HG03460 (cell line): ENCODE results near the gene IMP4.

Experiments
- ATAC-seq: cut with Tn5 transposase; IDR thresholded peaks from one replicate; pipeline ENCODE4 v1.9.1; 2021; ENCODE audit not compliant: unreplicated experiment

IMP4 gene

GRCh38 chr2:130336150-130336876, 6.4 kb upstream of the IMP4 start:
- ATAC-seq: no peak

- ATAC-seq: no peak
Observed at GRCh38 chr2:130336877-130337734, 5.6 kb upstream of the IMP4 start.

- ATAC-seq: no peak
Observed at GRCh38 chr2:130337735-130338325, 4.9 kb upstream of the IMP4 start.

- ATAC-seq: no peak
Observed at GRCh38 chr2:130338793-130339345, 3.8 kb upstream of the IMP4 start.

GRCh38 chr2:130339885-130340745, 2.6 kb upstream of the IMP4 start:
- no peak for ATAC-seq

GRCh38 chr2:130341562-130342019, 1.1 kb upstream of the IMP4 start:
- ATAC-seq: peak; percentile 2

GRCh38 chr2:130342020-130342532, 621 bp upstream of the IMP4 start:
- peak; percentile 77 for ATAC-seq

- ATAC-seq: no peak
Observed at GRCh38 chr2:130344578-130344977, 1.9 kb downstream of the IMP4 start.

GRCh38 chr2:130345091-130345490, 2.4 kb downstream of the IMP4 start:
- ATAC-seq: no peak

GRCh38 chr2:130345611-130346010, 2.9 kb downstream of the IMP4 start:
- no peak for ATAC-seq

- no peak for ATAC-seq
Observed at GRCh38 chr2:130346041-130346740, 3.5 kb downstream of the IMP4 start.

GRCh38 chr2:130346741-130347066, 4.0 kb downstream of the IMP4 start:
- no peak for ATAC-seq

- ATAC-seq: no peak
Observed at GRCh38 chr2:130347220-130347925, 4.7 kb downstream of the IMP4 start.

GRCh38 chr2:130349174-130349573, 6.5 kb downstream of the IMP4 start:
- ATAC-seq: no peak

- no peak for ATAC-seq
Observed at GRCh38 chr2:130351711-130352110, 9.0 kb downstream of the IMP4 start.

GRCh38 chr2:130352237-130352636, 9.5 kb downstream of the IMP4 start:
- ATAC-seq: no peak

- no peak for ATAC-seq
Observed at GRCh38 chr2:130353291-130354138, 10.8 kb downstream of the IMP4 start.

GRCh38 chr2:130354139-130354428, 11.4 kb downstream of the IMP4 start:
- no peak for ATAC-seq
